GM12872 (cell line): ENCODE results near the gene HIC2.
"Not testable (repeated sequence)": the region's sequence is repeated elsewhere in the genome, so short reads cannot be mapped to it uniquely, and the experiment has no call there.

Experiments
- CTCF ChIP-seq: IDR thresholded peaks from 3 replicates; pipeline ENCODE4 v1.5.1; 2011; ENCODE audit warnings: low read depth, mild to moderate bottlenecking, low read length, moderate library complexity; ENCODE audit not compliant: insufficient read depth

HIC2 gene

GRCh38 chr22:21417227-21417746 lies at the start of gene HIC2:
Gene HIC2 (plus strand): TSS chr22:21417371. CDS start chr22:21442832, 25,461 bp downstream.
- TF ChIP-seq CTCF = not testable (repeated sequence)

DNA sequence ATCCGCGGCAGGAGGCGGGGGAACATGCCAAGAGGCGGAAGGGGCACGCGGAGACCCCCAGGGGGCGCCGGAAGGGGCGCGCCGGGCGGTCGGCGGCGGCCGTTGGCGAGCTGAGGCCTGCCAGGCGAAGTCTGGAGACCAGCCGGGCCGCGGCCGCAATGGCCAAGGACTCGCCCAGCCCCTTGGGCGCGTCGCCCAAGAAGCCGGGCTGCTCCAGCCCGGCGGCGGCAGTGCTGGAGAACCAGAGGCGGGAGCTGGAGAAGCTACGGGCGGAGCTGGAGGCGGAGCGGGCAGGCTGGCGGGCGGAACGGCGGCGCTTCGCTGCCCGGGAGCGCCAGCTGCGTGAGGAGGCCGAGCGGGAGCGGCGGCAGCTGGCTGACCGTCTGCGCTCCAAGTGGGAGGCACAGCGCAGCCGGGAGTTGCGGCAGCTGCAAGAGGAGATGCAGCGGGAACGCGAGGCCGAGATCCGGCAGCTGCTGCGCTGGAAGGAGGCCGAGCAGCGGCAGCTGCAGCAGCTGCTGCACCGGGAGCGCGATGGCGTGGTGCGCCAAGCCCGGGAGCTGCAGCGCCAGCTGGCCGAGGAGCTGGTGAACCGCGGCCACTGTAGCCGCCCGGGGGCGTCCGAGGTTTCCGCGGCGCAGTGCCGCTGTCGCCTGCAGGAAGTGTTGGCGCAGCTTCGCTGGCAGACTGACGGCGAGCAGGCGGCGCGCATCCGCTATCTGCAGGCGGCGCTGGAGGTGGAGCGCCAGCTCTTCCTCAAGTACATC lies 33.3 kb upstream of the HIC2 start, which contains the start of gene RIMBP3B:
Gene RIMBP3B (plus strand): TSS at position 51 of the 767 bp plus-strand sequence. CDS start 108 bp downstream, at position 159.
- not testable (repeated sequence) for TF ChIP-seq CTCF

- TF ChIP-seq CTCF = no peak
Measured at GRCh38 chr22:21443057-21443734, 26.0 kb downstream of the HIC2 start.

- TF ChIP-seq CTCF = no peak
Measured at GRCh38 chr22:21443735-21444421, 26.7 kb downstream of the HIC2 start.

GRCh38 chr22:21444701-21445436 lies 27.7 kb downstream of the HIC2 start:
- TF ChIP-seq CTCF = no peak

DNA sequence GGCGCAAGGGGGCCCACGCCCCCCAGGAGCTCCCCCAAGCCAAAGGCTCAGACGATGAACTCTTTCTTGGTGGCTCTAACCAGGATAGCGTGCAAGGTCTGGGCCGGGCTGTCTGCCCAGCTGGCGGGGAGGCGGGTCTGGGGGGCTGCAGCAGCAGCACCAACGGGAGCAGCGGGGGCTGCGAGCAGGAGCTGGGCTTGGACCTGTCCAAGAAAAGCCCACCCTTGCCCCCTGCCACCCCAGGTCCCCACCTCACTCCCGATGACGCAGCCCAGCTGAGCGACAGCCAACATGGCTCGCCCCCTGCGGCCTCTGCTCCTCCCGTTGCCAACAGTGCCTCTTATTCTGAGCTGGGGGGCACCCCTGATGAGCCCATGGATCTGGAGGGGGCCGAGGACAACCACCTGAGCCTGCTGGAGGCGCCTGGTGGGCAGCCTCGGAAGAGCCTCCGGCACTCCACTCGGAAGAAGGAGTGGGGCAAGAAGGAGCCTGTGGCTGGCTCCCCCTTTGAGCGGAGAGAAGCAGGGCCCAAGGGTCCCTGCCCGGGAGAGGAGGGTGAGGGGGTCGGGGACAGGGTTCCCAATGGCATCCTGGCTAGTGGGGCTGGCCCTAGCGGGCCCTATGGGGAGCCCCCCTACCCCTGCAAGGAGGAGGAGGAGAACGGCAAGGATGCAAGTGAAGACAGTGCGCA lies 28.4 kb downstream of the HIC2 start:
- no peak for TF ChIP-seq CTCF
